Measurements from ENCODE around the gene CLMP. TPM values are rescaled to one million over a fixed set of nuclear protein-coding genes. Genes with fewer than 3 reads are reported as not detected.
"Not testable (repeated sequence)": the region's sequence is repeated elsewhere in the genome, so short reads cannot be mapped to it uniquely, and the experiment has no call there.

Gene CLMP
- total RNA-seq, 2 experiments from 2014 or later = 0.06 to 0.19 TPM

- Mint-ChIP-seq H3K27ac (no peak overlapping the region), H3K4me3 (no peak overlapping the region), H3K9me3 (no peaks in the 10 kb centered on the region), H3K4me1 (ENCODE audit: low read depth) (no peaks in the 10 kb centered on the region), H3K27me3 (no peaks in the 10 kb centered on the region), H3K36me3 (ENCODE audit: low read depth) (no peaks in the 10 kb centered on the region)
- POLR2A ChIA-PET = no interaction called here
- intact Hi-C loops (cut with DNase I, micrococcal nuclease) = no loop called here
- no peak for ATAC-seq (ENCODE audit: poor library complexity)
- Histone ChIP-seq H3K9me3 (ENCODE audit: control insufficient read depth in 1 of 2, insufficient read depth in 1 of 2, low read length in 2 of 2) (no peaks in the 10 kb centered on the region), H3K4me1 (ENCODE audit: insufficient read depth, low read length) (no peaks in the 10 kb centered on the region), H3K27ac (ENCODE audit: low read depth in 1 of 2, low read length in 2 of 2) (no peak overlapping the region), H3K27me3 (ENCODE audit: control insufficient read depth in 1 of 2, insufficient read depth in 2 of 2, low read length in 2 of 2) (no peaks in the 10 kb centered on the region), H3K36me3 (ENCODE audit: insufficient read depth, low read length) (no peaks in the 10 kb centered on the region), H3K4me3 (ENCODE audit: low read length) (no peak overlapping the region)
- no peak for DNase-seq
- CTCF ChIA-PET = no interaction called here
- TF ChIP-seq CTCF (IDR thresholded peaks at IDR 0.05) = no peak
These were observed 59.1 kb downstream of the CLMP start for GRCh38 chr11:123135863-123136446.

- no peaks in the 10 kb centered on the region for H3K27me3 Mint-ChIP-seq
- no peak for TF ChIP-seq CTCF (IDR thresholded peaks at IDR 0.05)
- H3K36me3 Mint-ChIP-seq (ENCODE audit: low read depth) = no peaks in the 10 kb centered on the region
- Histone ChIP-seq H3K36me3 (ENCODE audit: insufficient read depth, low read length) (no peaks in the 10 kb centered on the region), H3K4me3 (ENCODE audit: low read length) (no peak overlapping the region), H3K27ac (ENCODE audit: low read depth in 1 of 2, low read length in 2 of 2) (no peak overlapping the region), H3K27me3 (ENCODE audit: control insufficient read depth in 1 of 2, insufficient read depth in 2 of 2, low read length in 2 of 2) (no peaks in the 10 kb centered on the region), H3K9me3 (ENCODE audit: control insufficient read depth in 1 of 2, insufficient read depth in 1 of 2, low read length in 2 of 2) (no peaks in the 10 kb centered on the region), H3K4me1 (ENCODE audit: insufficient read depth, low read length) (no peaks in the 10 kb centered on the region)
- CTCF ChIA-PET = interaction anchor here (1.5 kb wide), 1 partner anchor 12 kb away, joined by 3 read pairs; no protein-coding TSS in a partner anchor
- ATAC-seq (ENCODE audit: poor library complexity) = no peak
- no peak overlapping the region for H3K4me3 Mint-ChIP-seq
- POLR2A ChIA-PET = no interaction called here
- DNase-seq = no peak
- intact Hi-C loops (cut with DNase I, micrococcal nuclease) = loop anchor here in 1 of 2 experiments (5.0 kb wide), 1 partner anchor 49 kb away; no protein-coding TSS in a partner anchor
- no peak overlapping the region for H3K27ac Mint-ChIP-seq
- H3K9me3 Mint-ChIP-seq = no peaks in the 10 kb centered on the region
- H3K4me1 Mint-ChIP-seq (ENCODE audit: low read depth) = no peaks in the 10 kb centered on the region
These were observed 62.2 kb downstream of the CLMP start for GRCh38 chr11:123132881-123133280.

- H3K36me3 ChIP-seq (ENCODE audit: insufficient read depth, low read length); ATAC-seq (ENCODE audit: poor library complexity); H3K4me1 Mint-ChIP-seq (ENCODE audit: low read depth); H3K4me3 Mint-ChIP-seq; H3K9me3 Mint-ChIP-seq; H3K27me3 ChIP-seq (ENCODE audit: control insufficient read depth in 1 of 2, insufficient read depth in 2 of 2, low read length in 2 of 2); H3K27ac ChIP-seq (ENCODE audit: low read depth in 1 of 2, low read length in 2 of 2); H3K4me3 ChIP-seq (ENCODE audit: low read length); H3K9me3 ChIP-seq (ENCODE audit: control insufficient read depth in 1 of 2, insufficient read depth in 1 of 2, low read length in 2 of 2); H3K27me3 Mint-ChIP-seq; H3K4me1 ChIP-seq (ENCODE audit: insufficient read depth, low read length); H3K36me3 Mint-ChIP-seq (ENCODE audit: low read depth); DNase-seq; H3K27ac Mint-ChIP-seq; POLR2A ChIA-PET: not testable (repeated sequence)
- CTCF ChIA-PET = interaction anchor here (1.5 kb wide), 1 partner anchor 13 kb away, joined by 3 read pairs; no protein-coding TSS in a partner anchor
- intact Hi-C loops (cut with DNase I, micrococcal nuclease) = loop anchor here in 1 of 2 experiments (5.0 kb wide), 1 partner anchor 50 kb away; no protein-coding TSS in a partner anchor
These were observed 62.8 kb downstream of the CLMP start for GRCh38 chr11:123132034-123132766.
